Stimulated activated CD4-positive, alpha-beta T cell treated with anti-CD3 and anti-CD28 coated beads, TNF-alpha, amount 100 ng/mL, for 4 hours (primary cell): ENCODE results near the gene BANK1.

Source experiments
- DNase-seq, 3 experiments: peaks; one replicate each; pipeline ENCODE4 v3.0.0-alpha.2; 2020; ENCODE audit warnings: low read depth in 3 of 3

BANK1 gene

GRCh38 chr4:101958547-101958946, 168.0 kb downstream of the BANK1 start:
- DNase-seq: no peak

GRCh38 chr4:101960431-101960830, 169.9 kb downstream of the BANK1 start:
- DNase-seq: no peak

GRCh38 chr4:101961144-101961543, 170.6 kb downstream of the BANK1 start:
- DNase-seq: no peak

- no peak for DNase-seq
Observed at GRCh38 chr4:101967697-101968346, 177.3 kb downstream of the BANK1 start.

- no peak for DNase-seq
Observed at GRCh38 chr4:101968364-101968763, 177.8 kb downstream of the BANK1 start.

GRCh38 chr4:101969965-101970364, 179.4 kb downstream of the BANK1 start:
- no peak for DNase-seq

- no peak for DNase-seq
Observed at GRCh38 chr4:101970547-101971155, 180.1 kb downstream of the BANK1 start.

- no peak for DNase-seq
Observed at GRCh38 chr4:101972791-101973190, 182.3 kb downstream of the BANK1 start.

GRCh38 chr4:101973361-101973760, 182.8 kb downstream of the BANK1 start:
- no peak for DNase-seq

GRCh38 chr4:101977076-101977475, 186.5 kb downstream of the BANK1 start:
- no peak for DNase-seq

GRCh38 chr4:101981756-101982155, 191.2 kb downstream of the BANK1 start:
- DNase-seq: no peak

GRCh38 chr4:101983835-101984234, 193.3 kb downstream of the BANK1 start:
- DNase-seq: no peak

- no peak for DNase-seq
Observed at GRCh38 chr4:101987623-101988243, 197.2 kb downstream of the BANK1 start.

- no peak for DNase-seq
Observed at GRCh38 chr4:101989551-101989950, 199.0 kb downstream of the BANK1 start.

- DNase-seq: no peak
Observed at GRCh38 chr4:101992446-101992845, 201.9 kb downstream of the BANK1 start.

GRCh38 chr4:101993002-101993841, 202.7 kb downstream of the BANK1 start:
- DNase-seq: no peak

- no peak for DNase-seq
Observed at GRCh38 chr4:101993842-101994775, 203.6 kb downstream of the BANK1 start.

- no peak for DNase-seq
Observed at GRCh38 chr4:102007959-102008425, 217.5 kb downstream of the BANK1 start.

- no peak for DNase-seq
Observed at GRCh38 chr4:102008711-102009110, 218.2 kb downstream of the BANK1 start.

- DNase-seq: no peak
Observed at GRCh38 chr4:102022343-102022742, 231.8 kb downstream of the BANK1 start.

- no peak for DNase-seq
Observed at GRCh38 chr4:102027961-102028360, 237.4 kb downstream of the BANK1 start.
